Fibroblast of the aortic adventitia (primary cell): ENCODE measurements around the gene NUP214. TPM values are rescaled to one million over a fixed set of nuclear protein-coding genes. Genes with fewer than 3 reads are reported as not detected.
"Not testable (repeated sequence)": the region's sequence is repeated elsewhere in the genome, so short reads cannot be mapped to it uniquely, and the experiment has no call there.

ENCODE experiments used
- DNase-seq: peaks from one replicate; pipeline ENCODE4 v3.0.0-alpha.2; 2010; ENCODE audit warnings: low read depth
- H3K4me3 ChIP-seq: 2 replicates; pipeline ENCODE4 v1.5.1; 2011; ENCODE audit warnings: low read depth, mild to moderate bottlenecking, control low read depth, low read length, moderate library complexity
- CTCF ChIP-seq: IDR thresholded peaks from 2 replicates; pipeline ENCODE4 v1.5.1; 2011; ENCODE audit warnings: mild to moderate bottlenecking, low read length, control low read depth, inconsistent platforms; ENCODE audit not compliant: insufficient read depth
- total RNA-seq: library from RNA; depleted of rRNA; stranded (reverse); fragments of >200 nt; gene quantifications from 2 replicates; pipeline ENCODE4 v1.2.3, GENCODE V29; 2012; ENCODE audit warnings: low replicate concordance

The NUP214 gene
- total RNA-seq, 1 donor, result 20.2 TPM

- TF ChIP-seq CTCF, result no peak
- H3K4me3 ChIP-seq, result no peak overlapping the region
Observed at GRCh38 chr9:131198041-131198715, 72.8 kb downstream of the NUP214 start.

DNA sequence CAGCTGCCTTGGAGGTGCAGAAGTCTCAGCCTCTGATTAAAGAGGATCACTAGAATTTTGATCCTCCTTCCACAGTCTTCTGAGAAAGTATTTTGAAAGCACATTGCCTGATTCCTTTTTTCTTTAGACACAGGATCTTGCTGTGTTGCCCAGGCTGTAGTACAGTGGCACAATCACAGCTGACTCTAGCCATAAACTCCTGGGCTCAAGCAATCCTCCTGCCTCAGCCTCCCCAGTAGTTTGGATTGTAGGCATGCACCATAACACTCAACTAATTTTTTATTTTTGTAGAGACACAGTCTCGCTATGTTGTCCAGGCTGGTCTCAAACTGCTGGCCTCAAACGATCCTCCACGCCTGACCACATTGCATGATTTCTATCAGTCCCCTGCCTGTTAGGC lies 76.5 kb downstream of the NUP214 start:
- no peak for TF ChIP-seq CTCF
- DNase-seq, result no peak
- H3K4me3 ChIP-seq, result no peak overlapping the region

More at GRCh38 chr9:131198041-131198715, 72.8 kb downstream of the NUP214 start:
- no peak for DNase-seq

GRCh38 chr9:131203431-131204218 lies 78.2 kb downstream of the NUP214 start:
- no peak overlapping the region for H3K4me3 ChIP-seq
- peak; percentile 10 for TF ChIP-seq CTCF
- DNase-seq, result no peak

DNA sequence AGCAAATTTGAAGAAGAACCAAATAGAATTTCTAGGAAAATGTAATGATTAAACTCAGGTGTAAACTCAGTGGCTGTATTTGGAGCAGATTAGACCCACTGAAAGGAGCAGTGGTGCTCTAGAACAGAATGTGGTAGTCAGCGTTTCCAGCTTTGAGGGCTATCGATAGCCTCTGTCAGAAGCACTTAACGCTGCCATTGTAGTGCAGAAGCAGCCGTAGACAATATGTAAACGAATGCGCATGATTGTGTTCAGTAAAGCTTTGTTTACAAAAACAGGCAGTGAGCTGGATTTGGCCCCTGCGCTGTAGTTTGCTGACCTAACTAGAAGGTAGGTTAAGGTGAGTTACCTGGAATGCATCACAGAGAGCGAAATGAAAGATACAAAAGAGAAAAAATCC lies 78.9 kb downstream of the NUP214 start:
- TF ChIP-seq CTCF, result no peak
- DNase-seq, result no peak
- no peak overlapping the region for H3K4me3 ChIP-seq

DNA sequence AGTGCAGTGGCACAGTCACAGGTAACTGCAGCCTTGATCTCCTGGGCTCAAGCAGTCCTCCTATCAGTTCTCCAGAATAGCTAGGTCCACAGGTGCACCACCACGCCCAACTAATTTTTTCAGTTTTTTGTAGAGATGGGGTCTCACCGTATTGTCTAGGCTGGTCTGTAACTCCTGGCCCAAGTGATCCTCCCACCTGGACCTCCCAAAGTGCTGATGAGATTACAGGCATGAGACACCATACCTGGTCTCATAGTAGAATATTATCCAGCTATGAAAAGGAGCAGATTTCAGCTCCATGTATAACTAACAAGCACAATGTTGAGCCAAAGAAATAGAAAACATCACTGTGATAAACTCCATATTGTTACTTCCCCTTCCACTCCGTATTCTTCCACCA lies 81.1 kb downstream of the NUP214 start:
- TF ChIP-seq CTCF, result no peak
- no peak for DNase-seq

DNA sequence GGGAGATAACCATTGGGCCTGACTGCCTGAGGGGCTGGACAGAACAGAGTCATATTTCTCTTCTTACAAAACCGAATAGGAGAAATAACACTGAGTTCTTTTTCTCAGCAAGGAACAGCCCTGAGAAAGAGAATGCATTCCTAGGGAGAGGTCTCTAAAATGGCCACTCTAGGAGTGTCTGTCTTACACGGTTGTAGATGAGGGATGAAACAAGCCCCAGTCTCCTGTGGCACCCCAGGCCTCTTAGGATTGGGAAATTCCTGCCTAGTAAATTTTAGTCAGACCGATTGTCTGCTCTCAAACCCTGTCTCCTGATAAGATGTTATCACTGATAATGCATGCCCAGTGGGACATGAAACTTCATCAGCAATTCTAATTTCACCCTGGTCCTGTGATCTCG lies 86.5 kb downstream of the NUP214 start:
- not testable (repeated sequence) for DNase-seq, H3K4me3 ChIP-seq

More for the DNA sequence above, 81.1 kb downstream of the NUP214 start:
- no peak overlapping the region for H3K4me3 ChIP-seq

GRCh38 chr9:131214286-131214856 lies 89.0 kb downstream of the NUP214 start:
- DNase-seq, result peak; percentile 31
- no peak overlapping the region for H3K4me3 ChIP-seq
- no peak for TF ChIP-seq CTCF
